Suppressor macrophage treated with lipopolysaccharide for 1 hour (primary cell): ENCODE results near the gene FAM217B.
A peak's percentile ranks its signal among the peaks of the same experiment; 100 is the strongest.
"Not testable (repeated sequence)": the region's sequence is repeated elsewhere in the genome, so short reads cannot be mapped to it uniquely, and the experiment has no call there.

ENCODE experiments used
- DNase-seq, 3 donors: peaks; one replicate each; pipeline ENCODE4 v3.0.0-alpha.2; 2020 to 2022

FAM217B gene

GRCh38 chr20:59939052-59939878 lies 924 bp upstream of the FAM217B start:
- DNase-seq = no peak

- DNase-seq = peak in 2 of 3 donors; percentile 43 to 69
These were observed 385 bp upstream of the FAM217B start for GRCh38 chr20:59939879-59940128.

GRCh38 chr20:59940956-59941294 lies 736 bp downstream of the FAM217B start:
- no peak for DNase-seq

GRCh38 chr20:59942245-59942644 lies 2.1 kb downstream of the FAM217B start:
- peak in 1 of 3 donors; percentile 37 for DNase-seq

- no peak for DNase-seq
These were observed 4.5 kb downstream of the FAM217B start for GRCh38 chr20:59944726-59945125.

- DNase-seq = no peak
These were observed 5.0 kb downstream of the FAM217B start for GRCh38 chr20:59945175-59945574.

- no peak for DNase-seq
These were observed 5.5 kb downstream of the FAM217B start for GRCh38 chr20:59945731-59946130.

- peak; percentile 55 to 86 (median 86) for DNase-seq
These were observed 7.2 kb downstream of the FAM217B start for GRCh38 chr20:59947376-59947775.

- peak; percentile 4 to 33 (median 29) for DNase-seq
These were observed 8.0 kb downstream of the FAM217B start for GRCh38 chr20:59948212-59948611.

GRCh38 chr20:59948828-59949720 lies 8.9 kb downstream of the FAM217B start:
- DNase-seq = peak; percentile 56 to 74 (median 73)

- no peak for DNase-seq
These were observed 9.7 kb downstream of the FAM217B start for GRCh38 chr20:59949911-59950310.

- DNase-seq = peak in 1 of 3 donors; percentile 10
These were observed 14.5 kb downstream of the FAM217B start for GRCh38 chr20:59954718-59955117.

- peak; percentile 37 to 46 (median 43) for DNase-seq
These were observed 15.1 kb downstream of the FAM217B start for GRCh38 chr20:59955131-59955796.

- not testable (repeated sequence) for DNase-seq
These were observed 17.4 kb downstream of the FAM217B start for GRCh38 chr20:59957568-59957967.

- DNase-seq = no peak
These were observed 17.9 kb downstream of the FAM217B start, which contains the start of gene CDH26 for GRCh38 chr20:59958123-59958522. Gene CDH26 (plus strand): TSS chr20:59958423. CDS start chr20:59958727, 304 bp downstream.

GRCh38 chr20:59958626-59959025 lies 18.4 kb downstream of the FAM217B start:
- DNase-seq = no peak

- DNase-seq = no peak
These were observed 21.2 kb downstream of the FAM217B start for GRCh38 chr20:59961423-59961822.

GRCh38 chr20:59962155-59962554 lies 22.0 kb downstream of the FAM217B start:
- no peak for DNase-seq

- DNase-seq = no peak
These were observed 26.2 kb downstream of the FAM217B start for GRCh38 chr20:59966428-59966827.

GRCh38 chr20:59971428-59971827 lies 31.2 kb downstream of the FAM217B start:
- no peak for DNase-seq

- DNase-seq = no peak
These were observed 32.0 kb downstream of the FAM217B start for GRCh38 chr20:59972037-59972801.

GRCh38 chr20:59976156-59976782 lies 36.1 kb downstream of the FAM217B start:
- no peak for DNase-seq
